Amniotic epithelial cell (primary cell): ENCODE results near the gene ARHGAP10.
A peak's percentile ranks its signal among the peaks of the same experiment; 100 is the strongest.

ENCODE experiments used
- DNase-seq: peaks from one replicate; pipeline ENCODE4 v3.0.0-alpha.2; 2010; ENCODE audit warnings: low read depth

ARHGAP10 gene, protein sequence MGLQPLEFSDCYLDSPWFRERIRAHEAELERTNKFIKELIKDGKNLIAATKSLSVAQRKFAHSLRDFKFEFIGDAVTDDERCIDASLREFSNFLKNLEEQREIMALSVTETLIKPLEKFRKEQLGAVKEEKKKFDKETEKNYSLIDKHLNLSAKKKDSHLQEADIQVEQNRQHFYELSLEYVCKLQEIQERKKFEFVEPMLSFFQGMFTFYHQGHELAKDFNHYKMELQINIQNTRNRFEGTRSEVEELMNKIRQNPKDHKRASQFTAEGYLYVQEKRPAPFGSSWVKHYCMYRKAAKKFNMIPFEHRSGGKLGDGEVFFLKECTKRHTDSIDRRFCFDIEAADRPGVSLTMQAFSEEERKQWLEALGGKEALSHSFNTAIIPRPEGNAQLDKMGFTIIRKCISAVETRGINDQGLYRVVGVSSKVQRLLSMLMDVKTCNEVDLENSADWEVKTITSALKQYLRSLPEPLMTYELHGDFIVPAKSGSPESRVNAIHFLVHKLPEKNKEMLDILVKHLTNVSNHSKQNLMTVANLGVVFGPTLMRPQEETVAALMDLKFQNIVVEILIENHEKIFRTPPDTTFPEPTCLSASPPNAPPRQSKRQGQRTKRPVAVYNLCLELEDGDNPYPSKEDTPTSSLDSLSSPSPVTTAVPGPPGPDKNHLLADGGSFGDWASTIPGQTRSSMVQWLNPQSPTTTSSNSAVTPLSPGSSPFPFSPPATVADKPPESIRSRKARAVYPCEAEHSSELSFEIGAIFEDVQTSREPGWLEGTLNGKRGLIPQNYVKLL

DNA sequence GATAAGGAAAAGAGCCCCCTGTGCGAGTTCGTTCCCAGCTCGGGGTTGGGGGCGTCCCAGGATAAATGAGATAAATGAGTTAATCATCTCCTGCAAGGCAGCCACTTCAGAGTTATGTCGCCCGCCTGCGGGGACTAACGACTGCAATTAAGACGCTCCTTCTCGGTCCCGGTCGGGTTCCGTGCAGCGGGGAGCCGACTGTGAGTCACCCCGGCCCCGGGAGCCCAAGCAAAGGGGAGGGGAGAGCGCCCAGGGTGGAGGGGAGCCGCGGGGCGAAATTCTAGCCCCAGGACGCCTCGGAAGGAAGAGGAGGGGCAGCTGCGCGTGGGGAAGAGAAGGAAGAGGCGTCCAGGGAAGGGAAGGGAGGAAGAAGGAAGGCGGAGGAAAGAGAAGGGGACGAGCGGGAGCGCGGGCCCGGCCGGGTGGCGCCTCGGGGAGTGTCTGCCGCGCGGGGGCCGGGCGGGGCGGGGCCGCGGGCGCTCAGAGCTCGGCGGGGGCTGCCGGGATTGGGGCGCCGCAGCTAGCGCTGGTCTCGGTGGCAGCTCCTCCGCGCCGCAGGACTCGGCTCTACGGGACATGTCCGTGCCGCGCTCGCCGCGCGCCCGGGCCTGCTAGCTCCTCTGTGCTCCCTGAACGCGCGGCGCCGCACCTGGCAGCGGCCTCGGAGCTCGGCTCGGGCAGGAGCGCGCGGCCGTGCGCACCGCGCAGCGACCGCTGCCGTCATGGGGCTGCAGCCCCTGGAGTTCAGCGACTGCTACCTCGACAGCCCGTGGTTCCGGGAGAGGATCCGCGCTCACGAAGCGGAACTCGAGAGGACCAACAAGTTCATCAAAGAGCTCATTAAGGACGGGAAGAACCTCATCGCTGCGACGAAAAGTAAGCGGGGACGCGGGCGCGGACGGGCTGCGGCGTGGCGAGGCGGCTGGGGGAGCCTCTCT lies at the start of gene ARHGAP10:
ARHGAP10 (plus strand) TSS at position 509 of the 938 bp plus-strand sequence; CDS start at position 723, 214 bp downstream.
- peak; percentile 76 for DNase-seq

DNA sequence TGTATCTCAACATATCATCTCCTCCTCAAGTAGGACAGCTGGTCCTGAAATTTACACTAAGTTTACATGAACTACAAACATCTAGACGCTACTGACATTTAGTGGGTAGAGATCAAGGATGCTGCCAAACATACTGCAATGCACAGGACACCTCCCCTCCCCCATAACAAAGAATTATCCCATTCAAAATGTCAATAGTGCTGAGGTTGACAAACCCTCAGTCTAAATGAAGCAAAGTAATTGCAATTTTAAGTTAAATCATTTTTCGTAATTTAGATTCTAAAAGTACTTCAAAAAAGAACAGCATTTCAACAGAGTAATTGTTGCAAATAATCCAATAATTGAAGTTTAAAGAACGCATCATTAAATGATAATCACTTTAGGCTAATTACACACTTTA lies 49.1 kb upstream of the ARHGAP10 start:
- DNase-seq: peak; percentile 4

DNA sequence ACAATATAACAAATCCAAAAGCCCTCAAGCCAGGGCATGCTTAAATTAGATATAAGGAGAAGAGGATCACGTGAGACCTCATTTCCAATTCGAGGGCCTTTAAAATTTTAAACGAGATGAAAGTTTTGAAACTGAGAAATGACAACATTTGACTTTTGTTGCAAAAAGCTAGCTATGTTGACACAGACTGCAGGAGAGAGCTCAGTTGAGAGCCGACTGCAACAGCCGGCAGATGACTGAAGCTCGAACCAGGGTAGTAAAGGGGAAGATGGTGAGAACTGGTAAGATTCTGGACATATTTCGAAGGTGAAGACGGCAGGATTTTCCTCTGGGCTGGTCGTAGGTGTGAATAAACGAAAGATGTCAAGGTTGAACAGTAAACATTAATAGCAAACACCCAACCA lies 48.7 kb upstream of the ARHGAP10 start:
- DNase-seq: peak; percentile 33

DNA sequence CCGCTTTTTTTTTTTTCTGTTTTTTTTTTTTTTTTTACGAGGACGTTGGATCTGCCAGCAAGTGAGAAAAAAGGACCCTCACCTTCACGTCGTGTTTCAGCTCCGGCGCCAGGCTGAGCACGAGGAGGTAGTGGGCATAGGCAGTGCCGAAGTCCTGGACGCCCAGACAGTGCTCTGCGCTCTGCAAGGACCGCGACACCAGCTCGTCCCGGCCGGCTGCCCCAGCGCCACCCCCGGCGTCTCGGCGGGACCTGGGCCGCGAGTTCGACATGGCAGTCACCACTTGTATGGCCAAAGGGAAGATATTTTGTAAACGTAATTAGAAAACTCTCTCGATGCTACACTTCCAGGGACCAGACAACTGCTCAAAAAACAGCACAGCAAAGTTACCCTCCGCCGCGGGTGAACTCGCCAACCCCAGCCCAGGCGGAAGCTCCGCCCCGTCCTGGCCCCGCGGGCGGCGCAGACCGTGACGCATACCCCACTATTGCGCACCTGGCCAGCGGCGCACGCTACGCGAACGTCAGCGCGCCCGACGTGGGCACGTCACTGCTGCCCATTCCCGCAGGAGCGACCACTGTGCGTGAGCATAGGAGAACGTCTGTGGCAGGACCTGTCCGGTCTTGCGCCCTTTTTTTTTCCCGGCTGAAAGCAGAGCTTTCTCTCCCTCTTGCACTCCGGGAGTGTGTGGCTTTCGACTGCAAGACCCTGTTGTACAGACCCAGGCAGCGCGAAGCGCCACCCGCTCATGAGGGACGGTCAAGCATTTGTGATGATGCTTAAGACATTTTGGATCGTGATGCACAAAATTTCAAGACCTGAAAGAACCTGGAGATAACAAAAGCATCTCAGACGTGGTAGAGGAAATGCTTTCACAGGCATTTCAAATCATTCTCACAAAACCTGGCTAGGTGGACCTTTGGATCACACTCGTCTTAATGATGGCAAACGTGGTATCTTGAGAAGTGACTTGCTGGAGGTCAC lies 47.9 kb upstream of the ARHGAP10 start, which contains the start of gene PRMT9:
PRMT9 (minus strand) TSS at position 447 of the 984 bp plus-strand sequence; CDS start at position 271, 176 bp downstream.
- DNase-seq: peak; percentile 85

DNA sequence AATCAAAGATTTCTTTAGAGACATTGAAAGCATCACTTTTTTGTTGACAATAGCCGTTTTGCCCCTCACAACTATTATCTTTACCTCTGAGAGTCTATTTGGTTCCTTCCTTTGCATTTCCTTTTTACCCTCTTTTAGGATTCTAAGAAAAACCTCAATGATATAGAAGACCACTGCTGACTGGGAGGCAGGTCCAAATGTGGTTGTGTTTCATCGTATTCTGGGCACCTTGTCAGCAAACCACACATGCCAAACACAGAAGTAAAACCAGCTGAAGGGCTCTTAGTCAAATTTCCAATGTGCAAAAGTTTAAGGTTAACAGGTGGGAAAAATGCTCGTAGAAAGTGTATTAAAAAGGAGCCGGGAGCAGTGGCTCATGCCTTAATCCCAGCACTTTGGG lies 42.8 kb upstream of the ARHGAP10 start:
- no peak for DNase-seq

DNA sequence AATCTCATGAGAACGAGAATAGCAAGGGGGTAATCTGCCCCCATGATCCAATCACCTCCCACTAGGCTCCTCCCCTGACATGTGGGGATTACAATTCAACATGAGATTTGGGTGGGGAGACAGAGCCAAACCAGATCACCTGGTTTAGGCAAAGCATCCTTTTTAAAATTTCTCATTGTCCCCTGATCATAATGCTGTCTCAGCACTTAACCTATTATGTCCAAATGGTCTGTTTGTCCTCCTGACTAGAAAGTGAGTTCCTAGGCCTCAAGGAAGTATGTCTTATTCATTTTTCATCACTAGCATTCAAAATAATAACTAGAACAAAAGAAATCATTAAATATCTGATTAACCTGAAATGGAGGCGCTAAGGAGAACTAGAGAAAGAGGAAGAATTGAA lies 40.1 kb upstream of the ARHGAP10 start:
- DNase-seq: no peak

DNA sequence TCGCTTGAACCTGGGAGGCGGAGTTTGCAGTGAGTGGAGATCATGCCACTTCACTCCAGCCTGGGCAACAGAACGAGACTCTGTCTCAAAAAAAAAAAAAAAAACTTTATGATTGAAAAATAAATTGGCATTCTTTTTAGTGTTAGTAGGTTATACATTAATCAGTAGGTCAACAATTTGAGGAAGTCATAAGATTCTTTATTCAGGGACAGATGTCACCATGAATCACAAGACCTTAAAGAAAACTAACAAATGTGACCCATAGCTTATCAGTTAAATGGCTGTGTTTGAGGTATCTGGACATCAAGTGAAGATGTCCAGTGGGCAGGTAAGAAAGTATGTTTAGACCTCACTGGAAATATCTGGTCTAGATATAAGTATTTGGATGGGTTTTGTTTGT lies 38.7 kb upstream of the ARHGAP10 start:
- no peak for DNase-seq

DNA sequence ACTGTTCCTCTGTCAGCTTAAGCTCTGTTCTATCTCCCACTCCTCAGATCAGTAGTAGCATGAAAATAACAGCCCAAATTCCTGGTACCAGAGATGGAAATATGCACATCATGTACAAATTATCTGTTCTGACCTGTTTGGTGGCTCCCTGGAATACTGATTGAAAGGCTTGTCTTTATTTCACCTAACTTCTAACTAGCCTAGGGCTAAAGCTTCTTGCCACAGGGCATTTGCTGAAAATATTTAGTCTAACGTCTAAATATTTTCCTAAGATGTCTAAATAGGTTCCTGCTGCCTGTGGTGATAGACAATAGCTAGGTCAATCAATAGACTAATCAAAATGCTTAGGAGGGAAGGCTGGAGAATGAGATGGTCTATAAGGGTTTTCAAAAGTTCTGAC lies 35.0 kb upstream of the ARHGAP10 start:
- no peak for DNase-seq

DNA sequence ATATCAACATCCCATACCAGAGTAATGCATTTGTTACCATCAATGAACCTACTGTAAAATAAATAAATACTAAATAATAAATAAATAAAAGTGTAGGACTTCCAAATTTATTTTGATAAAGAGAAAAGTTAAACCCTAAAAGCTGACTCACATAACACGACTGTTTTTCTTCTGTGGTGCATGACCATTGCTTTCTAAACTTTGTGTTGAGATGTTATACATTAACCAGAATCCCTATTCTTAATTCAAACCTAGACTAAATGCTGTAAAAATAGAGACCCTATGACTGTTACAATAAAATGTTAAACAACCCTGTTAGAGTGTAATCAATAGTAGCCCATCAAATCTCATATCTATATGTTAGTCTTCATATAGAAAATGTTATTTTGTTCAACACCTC lies 27.0 kb upstream of the ARHGAP10 start:
- DNase-seq: no peak

DNA sequence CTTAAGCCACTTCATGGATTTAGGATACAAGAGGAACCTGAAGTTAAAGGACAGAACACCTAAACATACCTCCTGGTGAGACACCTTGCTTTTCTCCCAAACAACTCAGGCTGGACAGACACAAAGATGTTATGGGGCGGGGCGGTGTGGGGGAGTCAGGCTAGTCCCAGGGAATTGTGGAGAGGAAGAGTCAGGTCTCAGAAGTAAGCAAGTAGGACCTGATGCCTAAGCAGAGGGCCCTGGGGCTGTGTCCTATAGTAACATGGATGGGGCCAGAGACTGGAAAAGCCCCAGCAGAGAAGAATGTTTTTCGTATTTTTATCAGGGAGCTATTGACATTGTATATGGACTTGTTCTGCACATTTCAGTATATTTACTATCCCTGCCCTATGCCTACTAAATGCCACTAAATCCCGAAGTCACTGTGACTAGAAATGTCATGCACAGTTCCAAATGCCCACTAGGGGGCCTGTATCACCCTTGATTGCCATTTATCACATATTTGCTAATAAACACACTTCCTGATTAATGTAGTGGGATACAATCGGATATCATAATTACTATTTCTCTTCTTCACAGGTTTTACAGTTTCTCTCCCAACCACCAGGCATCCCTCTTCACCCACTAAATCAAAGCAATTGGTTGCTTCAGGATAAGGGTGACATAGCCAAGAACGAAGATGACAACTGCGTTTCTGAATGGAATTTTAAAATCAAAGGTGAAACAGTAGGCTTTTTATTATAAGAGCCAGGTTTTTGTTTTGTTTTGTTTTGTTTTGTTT lies 23.8 kb upstream of the ARHGAP10 start:
- DNase-seq: peak; percentile 24

DNA sequence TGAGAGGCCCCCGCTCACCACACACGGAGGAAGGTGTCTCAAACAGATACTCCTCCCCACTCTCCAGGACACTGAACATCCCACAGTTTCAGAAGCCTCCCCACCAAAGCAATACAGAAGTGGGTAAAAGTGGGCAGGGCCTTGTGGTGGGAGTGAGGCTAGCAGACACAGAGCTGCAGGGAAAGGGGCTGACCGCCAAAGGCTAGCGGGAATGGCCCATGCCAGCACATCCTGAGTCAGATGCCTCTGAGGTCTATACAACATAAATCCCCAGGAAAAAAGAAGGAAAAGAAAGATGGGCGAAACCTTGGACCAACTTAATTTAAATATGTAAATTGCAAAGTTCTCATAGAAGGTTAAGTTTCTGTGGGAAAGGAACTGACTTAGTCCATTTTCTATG lies 21.9 kb upstream of the ARHGAP10 start:
- DNase-seq: peak; percentile 83

DNA sequence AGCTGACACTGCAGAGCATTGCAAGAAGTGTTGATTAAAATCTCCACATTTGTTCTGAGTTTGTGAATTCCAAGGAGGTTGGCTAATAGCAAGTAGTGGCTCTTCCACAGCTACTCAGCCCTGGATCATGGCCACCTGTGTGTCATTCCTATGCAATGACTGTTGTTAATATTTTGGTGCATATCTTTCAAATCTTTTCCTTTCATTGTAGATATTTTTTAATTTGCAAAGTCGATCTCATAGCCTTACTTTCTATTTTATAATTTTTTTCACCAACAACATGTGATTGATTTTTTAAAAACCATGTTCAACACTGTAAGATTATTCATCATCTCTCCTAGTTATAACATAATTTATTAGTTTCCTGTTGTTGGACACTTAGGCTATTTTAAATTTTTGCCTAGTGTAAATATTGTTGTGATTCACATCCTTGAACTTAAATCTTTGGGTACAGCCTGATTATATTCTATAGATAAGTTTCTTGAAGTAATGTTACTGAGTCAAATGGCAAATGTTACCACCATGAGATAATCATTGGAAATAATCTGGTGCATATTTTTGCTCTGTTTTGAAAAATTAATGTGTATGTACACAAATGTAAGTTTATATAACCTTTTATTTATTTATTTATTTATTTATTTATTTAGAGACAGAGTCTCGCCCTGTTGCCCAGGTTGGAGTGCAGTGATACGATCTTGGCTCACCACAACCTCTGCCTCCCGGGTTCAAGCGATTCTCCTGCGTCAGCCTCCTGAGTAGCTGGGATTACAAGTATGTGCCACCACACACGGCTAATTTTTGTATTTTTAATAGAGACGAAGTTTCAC lies 17.1 kb upstream of the ARHGAP10 start:
- peak; percentile 86 for DNase-seq

DNA sequence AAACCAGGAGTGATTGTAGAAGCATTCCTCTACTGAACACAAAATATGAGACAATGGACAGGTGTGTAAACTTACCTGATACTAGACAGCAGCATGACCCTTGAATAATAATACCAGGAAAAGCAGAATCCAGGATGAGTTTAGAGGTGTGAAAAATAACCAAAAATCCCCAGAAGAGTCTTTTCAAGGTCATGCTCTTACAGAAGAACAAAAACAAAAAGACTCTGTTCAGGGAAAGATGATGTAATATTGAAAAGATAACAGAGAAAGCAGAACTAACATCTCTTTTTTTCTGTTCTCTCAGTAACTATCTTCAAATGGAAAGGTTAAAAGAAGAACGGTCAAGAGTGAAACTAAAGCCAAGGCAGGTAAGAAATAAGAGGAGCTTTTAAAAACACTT lies 14.0 kb upstream of the ARHGAP10 start:
- DNase-seq: peak; percentile 12

DNA sequence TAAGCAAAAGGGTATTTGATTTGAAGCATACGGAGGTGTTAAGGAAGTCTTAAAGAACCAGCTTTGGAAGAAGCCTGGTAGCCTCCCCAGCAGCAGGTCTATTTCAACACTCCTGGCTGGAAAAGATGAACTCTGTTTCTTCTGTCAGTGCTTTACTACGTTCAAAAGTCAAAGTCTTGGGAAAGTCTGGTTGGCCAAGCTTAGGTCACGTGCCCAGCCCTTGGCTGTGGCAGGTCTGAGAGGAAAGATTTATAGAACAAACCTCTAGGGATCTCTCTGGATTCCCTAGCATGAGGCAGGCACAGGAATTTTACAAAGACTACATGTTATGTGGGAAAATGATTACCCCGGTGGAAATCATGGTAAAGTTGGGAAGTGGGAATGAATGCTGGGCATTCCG lies 8.6 kb upstream of the ARHGAP10 start:
- DNase-seq: peak; percentile 90

DNA sequence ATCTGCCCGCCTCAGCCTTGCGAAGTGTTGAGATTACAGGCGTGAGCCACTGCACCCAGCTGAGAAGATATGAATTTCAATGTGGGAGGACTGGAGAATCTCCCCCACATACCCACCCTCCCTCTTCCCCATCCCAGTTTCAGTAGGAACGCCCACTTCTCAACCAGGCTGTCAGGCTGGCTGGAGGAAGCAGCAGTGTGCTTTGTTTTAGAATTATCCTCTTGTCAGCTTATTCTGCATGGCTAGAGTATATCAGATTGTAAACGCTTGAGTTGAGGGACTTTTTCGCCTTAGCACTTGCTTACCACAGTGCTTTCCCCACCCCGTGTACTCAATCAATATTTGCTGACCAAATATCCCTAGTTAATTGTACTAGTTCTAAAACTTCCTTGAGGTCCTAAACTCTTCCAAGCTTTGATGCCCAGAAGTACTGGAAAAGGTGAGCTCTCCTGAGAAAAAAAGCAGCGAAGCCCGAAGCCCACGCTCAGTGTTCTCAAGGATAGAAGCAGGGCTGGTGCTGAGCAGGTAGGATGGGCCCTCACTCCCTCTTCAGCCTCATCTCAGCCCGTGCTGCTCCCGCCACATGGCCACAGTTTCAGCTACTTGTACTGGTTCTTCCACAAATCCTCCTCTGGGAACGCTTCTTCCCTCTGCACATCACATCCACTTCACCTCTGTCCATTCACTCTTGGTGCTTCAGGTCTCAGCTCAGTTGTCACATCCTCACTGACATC lies 7.3 kb upstream of the ARHGAP10 start:
- DNase-seq: peak; percentile 57

DNA sequence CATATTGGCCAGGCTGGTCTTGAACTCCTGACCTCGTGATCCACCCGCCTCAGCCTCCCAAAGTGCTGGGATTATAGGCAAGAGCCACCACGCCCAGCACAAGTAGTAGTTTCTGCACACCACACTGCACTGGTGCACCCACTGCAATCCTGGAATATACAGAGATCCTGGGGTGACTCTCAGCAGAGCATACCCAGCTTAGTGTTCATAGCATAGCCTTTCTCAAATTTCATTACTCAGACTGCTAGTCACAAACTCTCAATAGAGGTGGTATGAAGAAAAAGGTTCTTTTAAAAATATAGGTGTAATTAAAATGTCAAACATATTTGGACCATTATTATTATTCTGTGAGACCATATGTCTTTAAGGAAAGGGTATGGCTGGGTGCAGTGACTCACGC lies 6.2 kb upstream of the ARHGAP10 start:
- DNase-seq: no peak

DNA sequence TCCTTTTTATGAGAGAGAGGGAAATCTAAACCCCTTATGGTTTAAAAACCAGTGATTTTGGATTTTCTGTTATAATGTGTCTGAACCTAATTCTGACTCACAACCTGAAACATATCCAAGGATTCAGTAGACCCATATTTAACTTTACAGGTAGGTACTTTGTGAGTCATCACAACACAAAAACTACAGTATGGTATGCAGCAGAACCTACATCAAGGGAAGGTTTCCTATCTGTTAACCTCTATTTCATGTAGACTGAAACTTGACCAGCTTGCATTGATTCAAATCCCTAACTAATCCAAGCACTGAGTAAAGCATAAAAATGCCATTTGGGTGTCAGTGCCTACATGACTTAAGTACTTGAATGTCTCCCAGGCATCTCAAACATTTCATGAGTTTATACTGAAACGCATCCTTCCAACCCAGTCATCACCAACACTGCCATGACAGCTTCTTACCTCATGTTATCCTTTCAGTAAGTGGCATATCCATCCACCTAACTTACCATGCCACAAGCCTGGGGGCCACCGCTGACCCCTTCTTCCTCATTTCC lies 4.3 kb upstream of the ARHGAP10 start:
- no peak for DNase-seq

DNA sequence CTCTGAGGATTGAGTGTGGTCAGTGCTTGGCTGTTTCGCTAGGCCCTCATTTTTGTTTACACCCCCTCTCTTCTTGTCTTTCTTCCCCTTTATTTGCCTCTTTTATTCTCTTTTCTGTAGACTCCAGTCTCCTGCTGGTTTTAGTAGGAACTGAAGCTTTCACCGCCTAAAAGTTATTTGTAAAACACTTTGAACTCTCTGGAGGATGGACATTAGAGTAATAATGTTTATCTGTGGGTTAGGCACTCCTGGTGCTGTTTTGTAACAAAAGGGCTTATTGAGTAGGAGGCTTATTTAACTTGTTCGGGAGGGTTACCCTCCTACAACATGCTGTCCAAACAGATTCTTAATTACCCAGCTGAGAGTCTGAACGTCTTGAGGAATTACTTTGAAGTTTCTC lies 1.6 kb upstream of the ARHGAP10 start:
- peak; percentile 59 for DNase-seq
